Naive thymus-derived CD8-positive, alpha-beta T cell (primary cell): ENCODE data around the gene KIRREL3. TPM values are rescaled to one million over a fixed set of nuclear protein-coding genes. Genes with fewer than 3 reads are reported as not detected.

Experiments
- ATAC-seq, 2 donors: fragments of 150-1000 bp; cut with Tn5 transposase in 1 of 2; sonication (Bioruptor Pico), chemical (Tn5 transposase) in 1 of 2; 1 replicate in 1 of 2; 2 replicates in 1 of 2; pipeline ENCODE4 v1.10.0; 2021; ENCODE audit warnings: mild to moderate bottlenecking in 2 of 2, moderate library complexity in 2 of 2
- POLR2A ChIA-PET: fragments of 350-600 bp; sonication (Branson Sonifier 250); formaldehyde crosslinking; loops from one replicate; lab custom pipeline; 2021; ENCODE audit warnings: antibody characterized with exemption; lab: Charles Lee
- DNase-seq, 10 donors: peaks; one replicate each; pipeline versions ENCODE4 v3.0.0 to v3.0.0-alpha.2; 2020 to 2022
- H3K27ac Mint-ChIP-seq, 10 donors: one replicate each; pipeline ENCODE4 v1.8.0; 2020 to 2022; ENCODE audit warnings: mild to moderate bottlenecking in 10 of 10, mixed read lengths in 10 of 10, moderate library complexity in 4 of 10, inconsistent platforms in 1 of 10
- H3K27me3 Mint-ChIP-seq, 5 donors: one replicate each; pipeline ENCODE4 v1.8.0; 2021 to 2022; ENCODE audit warnings: mixed read lengths in 5 of 5
- H3K36me3 Mint-ChIP-seq, 3 donors: one replicate each; pipeline ENCODE4 v1.8.0; 2020 to 2022; ENCODE audit warnings: mixed read lengths in 3 of 3, mild to moderate bottlenecking in 2 of 3, inconsistent platforms in 1 of 3
- H3K4me1 Mint-ChIP-seq, 4 donors: one replicate each; pipeline ENCODE4 v1.8.0; 2021 to 2022; ENCODE audit warnings: mixed read lengths in 4 of 4
- H3K4me3 Mint-ChIP-seq, 10 donors: one replicate each; pipeline ENCODE4 v1.8.0; 2020 to 2022; ENCODE audit warnings: mild to moderate bottlenecking in 10 of 10, mixed read lengths in 10 of 10, moderate library complexity in 6 of 10, inconsistent platforms in 1 of 10
- H3K9me3 Mint-ChIP-seq, 9 donors: one replicate each; pipeline ENCODE4 v1.8.0; 2020 to 2022; ENCODE audit warnings: mixed read lengths in 9 of 9, mild to moderate bottlenecking in 3 of 9, inconsistent platforms in 1 of 9, moderate library complexity in 1 of 9
- polyA plus RNA-seq, 3 donors: library from polyadenylated mRNA; unstranded; fragments of 300-500 nt; fragmentation: Illumina TruSeq; gene quantifications; one replicate each; pipeline ENCODE4 v1.2.3, GENCODE V29; 2021
- total RNA-seq, 8 experiments: library from RNA in 2 of 8; stranded (reverse) in 2 of 8; gene quantifications; one replicate each; pipeline ENCODE4 v1.2.3 and lab custom pipeline; 2021 to 2026

KIRREL3 gene
- total and polyA plus RNA-seq, 5 experiments from 2014 or later = not detected

DNA sequence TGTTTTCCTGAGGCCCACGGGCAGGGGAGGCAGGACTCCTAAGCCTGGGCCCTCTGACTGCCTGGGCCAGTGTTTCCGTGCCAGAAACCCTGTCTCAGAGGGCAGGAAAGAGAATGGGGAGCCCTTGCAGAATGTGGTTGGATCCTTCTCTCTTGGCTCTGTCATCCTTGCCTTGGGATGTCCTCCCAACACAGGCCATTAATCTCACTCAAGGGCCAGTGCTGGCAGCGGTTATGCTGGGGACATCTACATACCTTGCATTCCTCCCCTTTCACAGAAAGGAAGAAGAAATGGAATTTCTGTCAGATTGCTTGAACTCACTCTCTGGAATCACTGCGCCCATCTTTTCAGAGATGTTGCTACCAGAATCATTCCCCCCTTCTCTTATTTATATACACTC lies 296.9 kb downstream of the KIRREL3 start:
- no peaks in the 10 kb centered on the region for H3K4me1 Mint-ChIP-seq
- no peak for DNase-seq
- no peak overlapping the region for H3K27ac Mint-ChIP-seq
- POLR2A ChIA-PET = no interaction called here
- H3K36me3 Mint-ChIP-seq = peaks cover 0 to 2% (median 0%) of the 10 kb centered on the region in 3 donors
- H3K9me3 Mint-ChIP-seq = peaks cover 0 to 4% (median 0%) of the 10 kb centered on the region in 9 donors
- ATAC-seq = no peak
- H3K4me3 Mint-ChIP-seq = no peak overlapping the region
- H3K27me3 Mint-ChIP-seq = peaks cover under 1 to 15% (median 5%) of the 10 kb centered on the region in 5 donors

DNA sequence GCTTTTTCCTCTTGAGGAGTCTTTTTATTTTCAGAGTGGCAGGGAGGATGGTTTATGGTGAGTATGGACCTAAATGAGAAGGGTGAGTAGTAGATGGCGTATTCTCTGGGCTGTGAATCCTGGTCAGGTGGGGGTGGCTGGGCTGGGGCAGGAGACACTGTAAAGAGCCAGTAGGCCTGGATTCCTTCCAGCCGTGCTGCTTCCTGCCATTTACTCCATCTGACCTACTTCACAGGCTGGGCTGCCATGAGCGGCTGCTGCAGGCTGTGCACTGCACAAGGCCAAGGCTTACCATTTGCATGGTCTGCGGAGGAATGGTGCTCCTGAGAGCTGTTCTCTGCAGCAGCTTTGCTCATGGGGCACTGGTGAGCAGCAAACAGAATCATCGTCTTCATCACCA lies 297.6 kb downstream of the KIRREL3 start:
- DNase-seq (no peak), ATAC-seq (no peak)
- no peak overlapping the region for H3K27ac Mint-ChIP-seq
- no peaks in the 10 kb centered on the region for H3K4me1 Mint-ChIP-seq
- H3K4me3 Mint-ChIP-seq = no peak overlapping the region
- peaks cover 0 to 17% (median 3%) of the 10 kb centered on the region in 5 donors for H3K27me3 Mint-ChIP-seq
- POLR2A ChIA-PET = no interaction called here
- H3K36me3 Mint-ChIP-seq = no peaks in the 10 kb centered on the region
- no peaks in the 10 kb centered on the region for H3K9me3 Mint-ChIP-seq

DNA sequence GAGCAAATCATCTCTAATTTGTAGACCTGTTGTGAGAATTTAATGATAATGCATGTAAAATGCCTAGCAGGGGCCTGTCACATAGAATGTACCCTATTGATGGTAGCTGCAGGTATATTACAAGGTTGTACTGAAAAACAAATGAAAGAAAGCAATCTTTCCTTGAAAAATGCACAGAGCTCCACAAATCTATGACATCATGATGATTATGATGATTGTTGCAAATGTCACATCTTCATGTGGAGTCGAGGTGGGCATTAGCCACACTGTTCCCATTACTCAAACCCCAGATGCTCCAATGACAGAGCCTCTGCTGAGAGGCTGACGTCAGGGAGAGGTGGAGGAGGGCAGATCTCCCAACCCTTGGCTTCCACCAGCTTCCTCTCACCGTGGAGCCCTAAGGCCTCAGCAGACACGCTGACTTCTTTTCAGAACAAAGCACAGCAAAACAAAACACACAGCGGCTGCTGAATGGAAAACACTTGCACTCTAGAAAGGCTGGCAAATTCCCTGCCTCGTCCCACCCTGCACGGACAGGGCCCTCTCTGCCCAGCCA lies 298.3 kb downstream of the KIRREL3 start:
- no peak for ATAC-seq
- no peaks in the 10 kb centered on the region for H3K9me3 Mint-ChIP-seq
- POLR2A ChIA-PET = no interaction called here
- H3K27me3 Mint-ChIP-seq = peaks cover 0 to 19% (median 3%) of the 10 kb centered on the region in 5 donors
- H3K27ac Mint-ChIP-seq = no peak overlapping the region
- no peak for DNase-seq
- H3K4me3 Mint-ChIP-seq = no peak overlapping the region
- no peaks in the 10 kb centered on the region for H3K4me1 Mint-ChIP-seq
- H3K36me3 Mint-ChIP-seq = no peaks in the 10 kb centered on the region

DNA sequence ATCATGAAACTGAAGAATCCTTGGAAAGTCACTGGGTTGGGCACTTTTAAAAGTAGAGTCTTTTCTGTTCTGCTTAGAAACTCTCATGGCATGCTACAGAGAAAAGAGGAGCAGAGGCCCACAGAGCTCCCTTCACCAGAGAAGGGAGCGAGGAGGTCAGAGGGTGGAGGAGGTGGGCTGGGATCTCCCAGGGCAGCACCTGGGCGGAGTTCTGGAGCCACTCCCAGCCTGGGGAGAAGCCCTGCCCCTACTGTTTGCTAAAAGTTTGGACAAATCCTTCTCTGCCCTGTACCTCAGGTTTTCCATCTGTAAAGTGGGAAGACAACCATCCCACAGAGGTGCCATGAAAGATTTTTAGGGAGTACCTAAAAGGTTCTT lies 299.1 kb downstream of the KIRREL3 start:
- Mint-ChIP-seq H3K27ac (no peak overlapping the region), H3K4me1 (no peaks in the 10 kb centered on the region), H3K4me3 (no peak overlapping the region), H3K36me3 (no peaks in the 10 kb centered on the region), H3K9me3 (peaks cover 0 to 6% (median 0%) of the 10 kb centered on the region in 9 donors), H3K27me3 (peaks cover 0 to 21% (median 3%) of the 10 kb centered on the region in 5 donors)
- POLR2A ChIA-PET = no interaction called here
- ATAC-seq (no peak), DNase-seq (no peak)

DNA sequence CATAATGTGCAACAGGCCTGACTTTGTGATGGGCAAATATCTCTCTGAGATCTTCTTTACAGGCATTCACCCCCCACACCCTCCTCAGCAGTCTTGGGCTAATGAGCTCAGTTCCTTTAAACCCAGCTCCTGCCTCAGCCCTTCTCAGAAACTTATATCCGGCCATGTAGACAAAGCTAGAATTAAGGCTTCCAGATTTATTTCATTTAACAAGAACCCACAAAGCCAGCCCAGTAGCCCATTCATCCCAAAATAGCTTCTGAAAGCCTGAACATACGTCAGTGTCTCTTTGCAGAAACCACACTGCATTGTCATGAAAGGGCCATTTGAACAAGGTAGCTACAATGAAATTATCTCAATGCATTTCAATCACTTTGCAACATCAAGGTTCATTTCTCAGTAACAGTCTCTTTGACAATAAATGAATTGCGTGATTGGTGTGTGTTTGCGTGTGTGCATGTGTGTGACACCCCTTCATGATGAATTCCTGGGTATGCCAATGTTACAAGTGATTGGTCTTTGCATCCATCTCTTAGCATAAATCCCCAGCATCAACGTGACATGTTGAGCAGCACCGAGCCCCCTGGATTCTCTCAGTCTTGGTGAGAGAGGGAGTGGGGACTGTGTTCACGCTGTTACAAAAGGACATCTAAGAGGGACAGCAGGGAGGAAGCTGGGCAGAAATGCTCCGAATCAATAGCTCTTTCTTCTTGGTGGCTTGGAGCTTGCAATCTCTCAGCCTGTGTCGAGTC lies 299.6 kb downstream of the KIRREL3 start:
- H3K4me3 Mint-ChIP-seq = no peak overlapping the region
- POLR2A ChIA-PET = no interaction called here
- ATAC-seq = no peak
- H3K9me3 Mint-ChIP-seq = peaks cover 0 to 10% (median 0%) of the 10 kb centered on the region in 9 donors
- H3K4me1 Mint-ChIP-seq = no peaks in the 10 kb centered on the region
- no peaks in the 10 kb centered on the region for H3K36me3 Mint-ChIP-seq
- DNase-seq = no peak
- no peak overlapping the region for H3K27ac Mint-ChIP-seq
- H3K27me3 Mint-ChIP-seq = peaks cover 0 to 27% (median 5%) of the 10 kb centered on the region in 5 donors

DNA sequence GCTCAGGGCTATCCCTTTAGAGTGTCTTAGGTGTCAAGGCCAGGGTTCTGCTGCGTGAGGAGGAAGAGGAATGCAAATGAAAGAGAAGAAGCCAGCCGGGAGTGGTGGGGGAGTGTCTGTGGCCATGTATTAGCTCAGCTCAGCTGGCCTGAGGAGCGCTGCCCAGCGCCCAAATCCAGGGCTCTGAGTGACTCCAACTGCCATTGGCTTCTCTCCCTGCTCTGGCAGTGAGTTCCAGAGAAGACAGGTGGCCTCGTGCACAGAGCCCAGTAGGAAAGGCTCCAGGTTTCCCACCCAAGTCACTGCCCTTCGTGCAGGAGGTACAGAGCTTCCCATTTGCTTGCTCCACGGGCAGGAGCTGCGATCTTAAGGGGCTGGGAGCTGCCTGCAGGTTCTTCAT lies 302.0 kb downstream of the KIRREL3 start:
- no peak for DNase-seq
- Mint-ChIP-seq H3K9me3 (peaks cover 0 to 10% (median 0%) of the 10 kb centered on the region in 9 donors), H3K4me3 (no peak overlapping the region), H3K36me3 (no peaks in the 10 kb centered on the region), H3K4me1 (no peaks in the 10 kb centered on the region), H3K27me3 (peaks cover 0 to 27% (median 5%) of the 10 kb centered on the region in 5 donors), H3K27ac (no peak overlapping the region)
- ATAC-seq = no peak
- POLR2A ChIA-PET = no interaction called here

DNA sequence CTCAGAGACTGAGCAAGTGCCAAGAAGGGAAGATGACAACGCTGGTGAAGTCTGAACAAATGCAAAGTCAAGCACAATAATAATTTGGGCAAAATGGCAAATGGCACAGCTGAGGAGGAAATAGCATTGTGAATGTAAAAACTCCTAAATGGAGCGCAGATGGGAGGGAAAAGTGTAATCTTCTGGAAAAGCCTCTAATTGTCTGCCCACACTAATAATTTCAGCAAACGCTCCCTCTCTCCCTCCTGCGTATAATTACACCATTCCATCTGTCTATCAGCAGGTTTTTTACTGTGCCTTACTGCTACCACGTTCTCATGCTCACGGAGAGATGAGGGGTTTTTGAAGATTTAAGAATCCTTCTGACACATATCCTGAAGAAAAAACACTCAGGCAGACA lies 302.6 kb downstream of the KIRREL3 start:
- POLR2A ChIA-PET = no interaction called here
- ATAC-seq (no peak), DNase-seq (no peak)
- H3K36me3 Mint-ChIP-seq = no peaks in the 10 kb centered on the region
- H3K27ac Mint-ChIP-seq = peak overlapping the region in 1 of 10 donors; percentile 26
- H3K27me3 Mint-ChIP-seq = peaks cover 0 to 26% (median 5%) of the 10 kb centered on the region in 5 donors
- H3K4me1 Mint-ChIP-seq = no peaks in the 10 kb centered on the region
- H3K9me3 Mint-ChIP-seq = peaks cover 0 to 10% (median 0%) of the 10 kb centered on the region in 9 donors
- no peak overlapping the region for H3K4me3 Mint-ChIP-seq

DNA sequence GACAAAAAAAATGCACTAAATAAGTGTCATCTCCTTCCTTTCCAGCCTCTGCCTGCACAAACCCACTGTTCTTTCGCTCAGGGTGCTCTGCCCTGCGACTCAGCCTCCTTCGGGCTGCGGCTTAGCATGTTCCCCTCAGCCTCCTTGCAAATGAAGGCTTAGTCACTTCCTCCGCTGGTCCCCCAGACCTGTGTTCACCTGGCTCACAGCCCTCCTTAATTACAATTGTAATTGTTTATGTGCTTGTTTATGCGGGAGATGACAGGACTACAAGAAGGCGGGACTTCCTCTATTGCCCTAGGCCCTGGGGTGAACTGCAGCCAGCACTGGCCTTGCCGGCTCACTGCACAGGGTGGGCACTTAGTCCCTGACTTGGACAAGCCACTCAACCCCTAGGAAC lies 303.6 kb downstream of the KIRREL3 start:
- no peak for DNase-seq
- POLR2A ChIA-PET = no interaction called here

DNA sequence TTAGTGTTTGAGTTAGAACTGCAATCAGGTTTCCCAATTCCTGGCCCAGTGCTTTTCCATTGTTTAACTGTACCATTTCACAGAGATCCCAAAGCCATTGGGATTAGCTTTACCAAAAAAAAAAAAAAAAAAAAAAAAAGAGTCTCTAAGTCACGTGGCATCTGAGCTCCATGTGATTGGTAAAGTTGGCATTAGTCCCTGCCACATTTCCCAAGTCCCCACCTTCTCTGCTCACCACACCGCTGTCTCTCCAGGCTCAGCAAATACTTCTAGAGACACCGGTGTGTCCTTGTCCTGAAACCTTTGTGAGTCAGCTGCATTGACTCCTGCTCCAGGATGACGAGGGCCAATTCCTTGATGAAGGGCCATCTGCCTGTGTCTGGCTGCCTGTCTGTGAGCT lies 305.3 kb downstream of the KIRREL3 start:
- POLR2A ChIA-PET = no interaction called here
- DNase-seq (no peak), ATAC-seq (no peak)
- Mint-ChIP-seq H3K27me3 (peaks cover 0 to 24% (median 5%) of the 10 kb centered on the region in 5 donors), H3K36me3 (no peaks in the 10 kb centered on the region), H3K27ac (no peak overlapping the region), H3K9me3 (peaks cover 0 to 10% (median 0%) of the 10 kb centered on the region in 9 donors), H3K4me3 (no peak overlapping the region), H3K4me1 (no peaks in the 10 kb centered on the region)

More for the DNA sequence above, 303.6 kb downstream of the KIRREL3 start:
- Mint-ChIP-seq H3K27ac (no peak overlapping the region), H3K27me3 (peaks cover 0 to 22% (median 5%) of the 10 kb centered on the region in 5 donors), H3K9me3 (peaks cover 0 to 10% (median 0%) of the 10 kb centered on the region in 9 donors), H3K4me1 (no peaks in the 10 kb centered on the region), H3K4me3 (no peak overlapping the region), H3K36me3 (no peaks in the 10 kb centered on the region)
- no peak for ATAC-seq

DNA sequence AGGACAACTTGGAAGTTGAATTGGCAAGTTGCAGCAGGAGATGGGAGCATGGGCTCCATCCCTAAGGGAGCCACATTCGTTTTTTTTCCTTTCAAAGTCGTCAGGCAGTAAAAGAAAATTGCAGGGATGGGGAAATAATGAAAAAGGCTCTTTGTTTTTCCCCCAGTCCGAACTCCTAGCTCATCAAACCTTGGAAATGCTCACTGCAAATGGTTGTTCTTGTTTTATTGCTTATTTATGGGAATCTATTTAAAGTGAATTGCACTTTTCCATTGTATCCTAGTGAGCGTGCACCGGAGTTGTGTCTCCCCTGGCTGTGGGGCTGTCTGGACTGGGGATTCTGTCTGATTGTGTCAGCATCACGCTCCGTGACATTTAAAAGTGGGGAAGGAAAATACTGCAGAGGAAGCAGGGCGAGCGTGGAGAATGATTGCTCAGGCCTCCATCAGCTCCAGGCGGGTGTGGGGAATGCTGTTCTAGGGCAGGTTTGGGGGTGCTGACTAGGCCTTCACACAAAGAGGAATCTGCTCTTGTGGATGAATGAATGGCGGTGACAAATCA lies 306.4 kb downstream of the KIRREL3 start:
- peaks cover 0 to 27% (median 5%) of the 10 kb centered on the region in 5 donors for H3K27me3 Mint-ChIP-seq

DNA sequence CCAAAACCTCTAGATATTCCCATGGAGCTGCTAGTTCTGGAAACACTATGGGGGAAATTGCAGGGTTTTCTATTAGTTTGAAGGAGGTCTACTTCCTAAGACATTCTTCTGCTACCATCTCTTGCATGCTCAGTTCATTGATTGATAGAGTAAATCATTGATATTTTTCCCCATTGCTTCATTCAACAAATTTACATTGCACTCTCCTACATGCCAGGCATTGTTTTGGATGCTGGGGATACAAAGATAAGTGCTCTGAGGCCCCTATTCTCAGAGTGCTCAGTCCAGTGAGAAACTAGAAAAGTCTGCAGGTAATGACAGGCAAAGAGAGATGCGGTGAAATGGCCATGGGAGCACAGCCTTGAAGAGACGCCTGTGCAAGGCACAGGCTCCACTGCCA lies 313.1 kb downstream of the KIRREL3 start:
- Mint-ChIP-seq H3K27ac (no peak overlapping the region), H3K4me1 (no peaks in the 10 kb centered on the region), H3K36me3 (no peaks in the 10 kb centered on the region), H3K9me3 (peaks cover 0 to 1% (median 0%) of the 10 kb centered on the region in 9 donors), H3K4me3 (no peak overlapping the region), H3K27me3 (peaks cover 2 to 25% (median 7%) of the 10 kb centered on the region in 5 donors)
- no peak for DNase-seq
- POLR2A ChIA-PET = no interaction called here
- ATAC-seq = no peak

More for the DNA sequence above, 306.4 kb downstream of the KIRREL3 start:
- no peak for ATAC-seq
- POLR2A ChIA-PET = no interaction called here
- no peak for DNase-seq
- Mint-ChIP-seq H3K9me3 (peaks cover 0 to 10% (median 0%) of the 10 kb centered on the region in 9 donors), H3K4me3 (no peak overlapping the region), H3K27ac (no peak overlapping the region), H3K36me3 (no peaks in the 10 kb centered on the region), H3K4me1 (no peaks in the 10 kb centered on the region)

DNA sequence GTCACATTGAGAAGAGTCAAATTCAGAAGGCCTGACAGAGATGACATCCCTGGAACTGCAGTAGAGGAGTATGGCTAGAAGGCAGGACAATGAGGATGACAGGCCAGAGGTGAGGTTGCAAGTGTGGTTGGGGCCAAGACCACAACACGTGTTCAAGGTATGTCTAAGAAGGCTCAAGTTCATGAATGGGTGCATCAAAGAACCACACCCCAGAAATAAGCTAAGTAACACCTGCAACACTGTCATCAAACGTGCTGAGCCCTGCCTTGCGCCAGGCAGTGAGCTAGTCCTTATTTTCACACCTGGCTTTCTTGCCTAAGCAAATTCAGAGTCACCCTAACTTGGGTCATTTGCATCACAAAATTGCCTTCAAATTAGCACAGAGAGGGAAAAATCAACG lies 313.6 kb downstream of the KIRREL3 start:
- no peak for DNase-seq
- Mint-ChIP-seq H3K9me3 (peaks cover 0 to 1% (median 0%) of the 10 kb centered on the region in 9 donors), H3K36me3 (no peaks in the 10 kb centered on the region), H3K4me3 (no peak overlapping the region), H3K4me1 (no peaks in the 10 kb centered on the region), H3K27ac (no peak overlapping the region), H3K27me3 (peaks cover 2 to 25% (median 7%) of the 10 kb centered on the region in 5 donors)
- POLR2A ChIA-PET = no interaction called here
- ATAC-seq = no peak
